Keratinocyte (primary cell): Measurements from ENCODE around the gene NXPH4. TPM values are rescaled to one million over a fixed set of nuclear protein-coding genes. Genes with fewer than 3 reads are reported as not detected.

Source experiments
- DNase-seq: peaks from one replicate; pipeline ENCODE4 v3.0.0-alpha.2; 2011; ENCODE audit warnings: low read depth, missing footprints, low spot score
- FAIRE-seq: peaks from 2 replicates; lab custom pipeline; 2011; peaks lifted over from hg19 to GRCh38; lab: Jason Lieb, UNC
- H2AFZ ChIP-seq: 2 replicates; pipeline ENCODE4 v1.6.0; 2012; ENCODE audit warnings: low read length, control low read depth, inconsistent platforms; ENCODE audit not compliant: control insufficient read depth
- H3K27ac ChIP-seq: 2 replicates; pipeline ENCODE4 v1.5.1; 2011; ENCODE audit warnings: low read length; ENCODE audit not compliant: control insufficient read depth, insufficient read depth
- H3K27me3 ChIP-seq: 3 replicates; pipeline ENCODE4 v1.6.0; 2011; ENCODE audit warnings: low read length; ENCODE audit not compliant: control insufficient read depth, insufficient read depth; ENCODE audit errors: extremely low read depth
- H3K36me3 ChIP-seq, 2 experiments: 2 replicates in 1 of 2; 3 replicates in 1 of 2; pipeline ENCODE4 v1.5.1; 2011; ENCODE audit warnings: low read length in 2 of 2, mild to moderate bottlenecking in 1 of 2; ENCODE audit not compliant: control insufficient read depth in 2 of 2, insufficient read depth in 2 of 2; ENCODE audit errors: extremely low read depth in 1 of 2
- H3K4me1 ChIP-seq: 3 replicates; pipeline ENCODE4 v1.5.1; 2011; ENCODE audit warnings: low read length; ENCODE audit not compliant: control insufficient read depth, insufficient read depth; ENCODE audit errors: extremely low read depth
- H3K4me2 ChIP-seq: 3 replicates; pipeline ENCODE4 v1.6.0; 2011; ENCODE audit warnings: low read depth, low read length; ENCODE audit not compliant: control insufficient read depth, insufficient read depth; ENCODE audit errors: extremely low read depth
- H3K4me3 ChIP-seq, 3 experiments: fragments of 200-600 bp in 1 of 3; sonication (generic) in 1 of 3; 2 replicates in 2 of 3; 3 replicates in 1 of 3; pipeline ENCODE4 v1.5.1; 2011 to 2016; ENCODE audit warnings: low read length in 3 of 3, mild to moderate bottlenecking in 3 of 3, control low read depth in 2 of 3, inconsistent platforms in 1 of 3, low read depth in 1 of 3, mixed read lengths in 1 of 3, mixed run types in 1 of 3, moderate library complexity in 1 of 3; ENCODE audit not compliant: control insufficient read depth in 2 of 3, insufficient read depth in 2 of 3; ENCODE audit errors: extremely low read depth in 1 of 3
- H3K79me2 ChIP-seq: 2 replicates; pipeline ENCODE4 v1.6.0; 2012; ENCODE audit warnings: low read length; ENCODE audit not compliant: control insufficient read depth, insufficient read depth
- H3K9ac ChIP-seq: 3 replicates; pipeline ENCODE4 v1.6.0; 2011; ENCODE audit warnings: low read length; ENCODE audit not compliant: control insufficient read depth, insufficient read depth; ENCODE audit errors: extremely low read depth
- H3K9me1 ChIP-seq: 3 replicates; pipeline ENCODE4 v1.6.0; 2011; ENCODE audit warnings: low read length; ENCODE audit not compliant: control insufficient read depth, insufficient read depth; ENCODE audit errors: extremely low read depth
- H3K9me3 ChIP-seq: 2 replicates; pipeline ENCODE4 v1.5.1; 2012; ENCODE audit warnings: low read depth, low read length; ENCODE audit not compliant: control insufficient read depth
- H4K20me1 ChIP-seq: 3 replicates; pipeline ENCODE4 v1.6.0; 2011; ENCODE audit warnings: low read length; ENCODE audit not compliant: control insufficient read depth, insufficient read depth; ENCODE audit errors: extremely low read depth
- EZH2 ChIP-seq: IDR thresholded peaks from one replicate; pipeline ENCODE4 v1.6.1; 2012; ENCODE audit warnings: inconsistent platforms, mild to moderate bottlenecking, low read length, moderate library complexity
- dilution Hi-C: fragments of 300-500 bp; cut with MboI; formaldehyde crosslinking; loops from one replicate; pipeline ENCODE4 v1.7.0; 2020; ENCODE audit warnings: low sequenced_read_pairs; ENCODE audit not compliant: extremely low pct_ligation_motif_present
- polyA plus RNA-seq, 5 experiments: library from polyadenylated mRNA; depleted of rRNA in 3 of 5; stranded (reverse) in 3 of 5; stranded (forward) in 1 of 5; unstranded in 1 of 5; fragments of >200 nt; gene quantifications; 1 replicate in 1 of 5; 2 replicates in 3 of 5; 3 replicates in 1 of 5; pipeline versions ENCODE4 v1.2.1 to v1.2.3, GENCODE V29; 2011 to 2012; ENCODE audit warnings: missing spikeins in 2 of 5, low read depth in 1 of 5, low replicate concordance in 1 of 5
- TF ChIP-seq, protein P1 (sequence below), 3 experiments: IDR thresholded peaks in 1 of 3; conservative IDR thresholded peaks in 1 of 3; optimal IDR thresholded peaks in 1 of 3; 2 replicates in 2 of 3; 3 replicates in 1 of 3; pipeline versions ENCODE3 to v1.5.1; 2011; ENCODE audit warnings: low read length in 3 of 3, mild to moderate bottlenecking in 3 of 3, moderate library complexity in 2 of 3, control low read depth in 1 of 3, inconsistent platforms in 1 of 3; ENCODE audit not compliant: insufficient read depth in 2 of 3; ENCODE audit errors: extremely low read depth in 1 of 3

NXPH4 gene
- polyA plus RNA-seq, 1 donor (not counting 4 experiments of a cell fraction or from before 2014, with no cell fraction given): 0.97 TPM

DNA sequence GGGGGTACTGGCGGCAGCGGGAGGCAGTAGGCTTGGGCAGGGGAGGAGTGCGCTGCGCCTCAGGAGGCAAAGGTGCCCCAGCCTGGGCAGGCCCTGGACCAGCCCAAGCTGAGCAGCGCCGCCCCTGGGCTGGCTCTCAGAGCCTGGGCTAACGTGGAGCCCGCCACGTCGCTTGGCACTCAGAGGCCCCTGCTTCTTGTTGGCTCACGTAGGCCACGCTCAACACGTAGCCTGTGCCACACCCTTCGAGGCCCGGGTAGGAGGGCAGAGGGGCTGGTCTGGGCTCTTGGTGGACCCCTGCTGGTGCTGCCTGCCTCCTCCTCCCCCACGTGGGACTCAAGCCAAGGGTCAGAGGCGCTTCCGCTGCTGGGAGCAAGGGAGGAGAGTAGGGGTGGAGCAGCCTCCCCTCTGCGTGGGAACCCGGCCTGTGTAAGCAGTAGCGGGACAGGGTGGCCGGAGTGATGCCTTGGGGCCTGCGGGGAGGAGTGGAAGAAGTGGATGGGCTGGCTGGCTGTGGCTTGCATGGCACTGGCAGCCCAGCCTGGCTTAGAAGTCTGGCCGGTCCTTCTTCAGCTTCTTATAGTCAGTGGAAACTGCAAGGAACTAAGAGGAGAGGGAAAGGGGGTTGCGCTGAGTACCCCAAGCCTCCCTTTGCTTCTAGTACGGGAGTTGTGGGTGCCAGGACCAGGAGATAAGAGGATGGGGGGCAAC lies 18.6 kb downstream of the NXPH4 start:
- Histone ChIP-seq H3K79me2 (peaks cover 17% of the 10 kb centered on the region), H3K9ac (peak overlapping the region; percentile 41), H3K9me1 (no peaks in the 10 kb centered on the region), H3K27ac (peak overlapping the region; percentile 31), H3K27me3 (peaks cover 15% of the 10 kb centered on the region), H2AFZ (no peak overlapping the region), H4K20me1 (no peaks in the 10 kb centered on the region), H3K4me2 (peak overlapping the region; percentile 94), H3K36me3 (peaks cover 25 to 41% of the 10 kb centered on the region in 2 experiments), H3K4me3 (peak overlapping the region in 2 of 3 experiments; percentile 33 to 39), H3K9me3 (no peaks in the 10 kb centered on the region), H3K4me1 (peaks cover 82% of the 10 kb centered on the region)
- FAIRE-seq (peak; percentile 34), DNase-seq (peak; percentile 76)
- dilution Hi-C loops: no loop called here
- TF ChIP-seq, protein P1, sequence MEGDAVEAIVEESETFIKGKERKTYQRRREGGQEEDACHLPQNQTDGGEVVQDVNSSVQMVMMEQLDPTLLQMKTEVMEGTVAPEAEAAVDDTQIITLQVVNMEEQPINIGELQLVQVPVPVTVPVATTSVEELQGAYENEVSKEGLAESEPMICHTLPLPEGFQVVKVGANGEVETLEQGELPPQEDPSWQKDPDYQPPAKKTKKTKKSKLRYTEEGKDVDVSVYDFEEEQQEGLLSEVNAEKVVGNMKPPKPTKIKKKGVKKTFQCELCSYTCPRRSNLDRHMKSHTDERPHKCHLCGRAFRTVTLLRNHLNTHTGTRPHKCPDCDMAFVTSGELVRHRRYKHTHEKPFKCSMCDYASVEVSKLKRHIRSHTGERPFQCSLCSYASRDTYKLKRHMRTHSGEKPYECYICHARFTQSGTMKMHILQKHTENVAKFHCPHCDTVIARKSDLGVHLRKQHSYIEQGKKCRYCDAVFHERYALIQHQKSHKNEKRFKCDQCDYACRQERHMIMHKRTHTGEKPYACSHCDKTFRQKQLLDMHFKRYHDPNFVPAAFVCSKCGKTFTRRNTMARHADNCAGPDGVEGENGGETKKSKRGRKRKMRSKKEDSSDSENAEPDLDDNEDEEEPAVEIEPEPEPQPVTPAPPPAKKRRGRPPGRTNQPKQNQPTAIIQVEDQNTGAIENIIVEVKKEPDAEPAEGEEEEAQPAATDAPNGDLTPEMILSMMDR (optimal IDR thresholded peaks at IDR 0.05 in 1 of 3, IDR thresholded peaks at IDR 0.05 in 1 of 3, conservative IDR thresholded peaks at IDR 0.05 in 1 of 3; ENCODE audit: extremely low read depth in 1 of 3, insufficient read depth in 2 of 3, low read length in 3 of 3): peak in 2 of 3 experiments; percentile 7 to 27
- no peak for TF ChIP-seq EZH2

DNA sequence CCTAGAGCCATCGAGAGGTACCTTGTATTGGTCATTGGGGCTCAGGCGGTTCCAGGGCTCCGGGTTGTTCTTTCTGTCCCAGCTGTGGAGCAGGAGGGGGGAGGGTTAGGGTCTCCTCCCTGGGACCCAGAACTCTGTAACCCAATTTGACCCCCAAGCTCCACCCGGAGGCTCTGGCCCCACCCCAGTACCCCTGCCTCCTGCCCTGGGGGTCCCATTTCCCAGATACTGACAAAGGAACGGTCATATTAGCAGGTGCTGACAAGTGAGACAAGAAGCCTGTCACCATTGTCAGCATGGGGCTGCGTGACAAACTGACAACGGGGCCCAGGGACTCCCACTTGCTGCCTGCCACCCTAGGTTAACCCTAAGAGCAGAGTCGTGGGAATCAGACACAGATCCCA lies 19.1 kb downstream of the NXPH4 start:
- TF ChIP-seq, protein P1 (optimal IDR thresholded peaks at IDR 0.05 in 1 of 3, IDR thresholded peaks at IDR 0.05 in 1 of 3, conservative IDR thresholded peaks at IDR 0.05 in 1 of 3; ENCODE audit: extremely low read depth in 1 of 3, insufficient read depth in 2 of 3, low read length in 3 of 3): no peak
- TF ChIP-seq EZH2: no peak
- Histone ChIP-seq H3K4me2 (peak overlapping the region; percentile 94), H3K9me1 (no peaks in the 10 kb centered on the region), H3K4me1 (peaks cover 81% of the 10 kb centered on the region), H3K9ac (no peak overlapping the region), H3K36me3 (peaks cover 25 to 41% of the 10 kb centered on the region in 2 experiments), H3K79me2 (peaks cover 12% of the 10 kb centered on the region), H4K20me1 (no peaks in the 10 kb centered on the region), H3K27ac (no peak overlapping the region), H3K27me3 (peaks cover 20% of the 10 kb centered on the region), H2AFZ (no peak overlapping the region), H3K4me3 (peak overlapping the region in 1 of 3 experiments; percentile 39), H3K9me3 (no peaks in the 10 kb centered on the region)
- FAIRE-seq: no peak
- dilution Hi-C loops: no loop called here
- no peak for DNase-seq
